ENCODE data around the gene MED15.

DNA sequence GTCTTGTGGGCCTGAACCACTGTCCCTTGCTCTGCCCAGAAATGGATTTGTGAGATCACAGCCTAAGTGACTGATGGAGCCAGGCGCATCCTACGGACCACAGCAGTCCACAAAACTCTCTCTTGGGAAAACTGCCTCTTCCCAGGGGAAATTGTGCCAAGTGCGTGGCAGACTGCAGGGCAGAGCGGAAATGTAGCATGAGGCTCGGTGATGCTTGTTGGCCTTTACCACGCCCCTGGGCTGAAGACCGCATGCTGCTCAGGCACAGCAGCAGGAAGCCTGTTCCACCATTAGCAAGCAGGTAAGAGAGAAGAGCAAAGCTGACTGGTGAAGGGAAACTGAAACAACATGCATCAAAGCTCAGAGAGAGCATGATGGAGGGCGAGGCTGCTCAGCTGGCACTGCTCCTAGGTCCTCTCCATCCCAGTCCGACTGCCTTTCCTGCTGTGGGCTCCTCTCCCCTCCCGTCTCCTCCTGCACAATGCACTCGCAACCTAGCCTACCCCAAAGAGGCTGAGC, 43.3 kb upstream of the MED15 start:
- TF ChIP-seq, protein P1, sequence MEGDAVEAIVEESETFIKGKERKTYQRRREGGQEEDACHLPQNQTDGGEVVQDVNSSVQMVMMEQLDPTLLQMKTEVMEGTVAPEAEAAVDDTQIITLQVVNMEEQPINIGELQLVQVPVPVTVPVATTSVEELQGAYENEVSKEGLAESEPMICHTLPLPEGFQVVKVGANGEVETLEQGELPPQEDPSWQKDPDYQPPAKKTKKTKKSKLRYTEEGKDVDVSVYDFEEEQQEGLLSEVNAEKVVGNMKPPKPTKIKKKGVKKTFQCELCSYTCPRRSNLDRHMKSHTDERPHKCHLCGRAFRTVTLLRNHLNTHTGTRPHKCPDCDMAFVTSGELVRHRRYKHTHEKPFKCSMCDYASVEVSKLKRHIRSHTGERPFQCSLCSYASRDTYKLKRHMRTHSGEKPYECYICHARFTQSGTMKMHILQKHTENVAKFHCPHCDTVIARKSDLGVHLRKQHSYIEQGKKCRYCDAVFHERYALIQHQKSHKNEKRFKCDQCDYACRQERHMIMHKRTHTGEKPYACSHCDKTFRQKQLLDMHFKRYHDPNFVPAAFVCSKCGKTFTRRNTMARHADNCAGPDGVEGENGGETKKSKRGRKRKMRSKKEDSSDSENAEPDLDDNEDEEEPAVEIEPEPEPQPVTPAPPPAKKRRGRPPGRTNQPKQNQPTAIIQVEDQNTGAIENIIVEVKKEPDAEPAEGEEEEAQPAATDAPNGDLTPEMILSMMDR (IDR thresholded peaks at IDR 0.05; ENCODE audit: low read depth, low read length, poor library complexity, severe bottlenecking) = no peak
- TF ChIP-seq EZH2phosphoT487 (IDR thresholded peaks at IDR 0.05; ENCODE audit: borderline replicate concordance, low read length) = no peak
